GM21526 (cell line): ENCODE data around the gene SLC17A9.
"Not testable (repeated sequence)": the region's sequence is repeated elsewhere in the genome, so short reads cannot be mapped to it uniquely, and the experiment has no call there.

Experiments
- ATAC-seq: cut with Tn5 transposase; IDR thresholded peaks from one replicate; pipeline ENCODE4 v1.9.1; 2021; ENCODE audit warnings: moderate library complexity; ENCODE audit not compliant: unreplicated experiment, low FRiP score

Gene SLC17A9

GRCh38 chr20:62953839-62954703, 1.6 kb downstream of the SLC17A9 start:
- ATAC-seq: peak; percentile 69

- no peak for ATAC-seq
Observed at GRCh38 chr20:62955519-62956386, 3.2 kb downstream of the SLC17A9 start.

GRCh38 chr20:62956387-62957135, 4.1 kb downstream of the SLC17A9 start:
- no peak for ATAC-seq

DNA sequence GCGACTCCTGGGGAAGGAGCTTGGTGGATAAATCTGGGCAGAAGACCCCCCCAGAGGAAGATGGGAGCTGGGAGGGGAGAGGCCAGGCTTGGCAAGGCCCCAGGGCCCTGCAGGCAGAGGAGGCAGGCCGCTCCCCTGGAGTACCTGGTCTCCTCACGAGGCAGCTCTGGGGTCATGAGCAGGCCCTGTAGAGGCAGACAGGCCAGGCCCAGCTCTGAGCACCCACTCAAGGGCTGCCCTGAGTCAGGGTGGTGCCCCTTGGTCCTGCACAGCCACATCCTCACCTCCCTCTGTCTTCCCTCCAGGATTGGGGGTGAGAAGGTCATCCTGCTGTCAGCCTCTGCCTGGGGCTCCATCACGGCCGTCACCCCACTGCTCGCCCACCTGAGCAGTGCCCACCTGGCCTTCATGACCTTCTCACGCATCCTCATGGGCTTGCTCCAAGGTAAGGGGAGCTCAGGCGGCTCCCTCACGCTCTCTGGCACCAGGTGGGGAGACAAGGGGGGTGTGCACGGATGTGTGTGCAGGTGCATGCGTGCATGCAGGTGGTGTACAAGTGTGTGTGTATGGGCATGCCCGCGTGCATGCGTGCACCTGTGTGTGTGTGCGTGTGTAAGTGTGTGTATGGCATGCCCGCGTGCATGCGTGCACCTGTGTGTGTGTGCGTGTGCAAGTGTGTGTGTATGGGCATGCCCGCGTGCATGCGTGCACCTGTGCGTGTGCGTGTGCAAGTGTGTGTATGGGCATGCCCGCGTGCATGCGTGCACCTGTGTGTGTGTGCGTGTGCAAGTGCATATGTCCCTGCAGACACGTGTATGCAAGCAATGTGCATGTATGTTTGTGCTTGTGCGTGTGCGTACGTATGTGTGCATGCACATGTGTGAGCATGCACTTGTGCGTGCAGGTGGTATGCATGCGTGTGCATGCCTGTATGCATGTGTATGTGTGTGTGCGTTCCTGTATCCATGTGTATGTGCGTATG, 4.9 kb downstream of the SLC17A9 start:
- ATAC-seq: no peak

GRCh38 chr20:62958388-62959100, 6.0 kb downstream of the SLC17A9 start:
- ATAC-seq: no peak

DNA sequence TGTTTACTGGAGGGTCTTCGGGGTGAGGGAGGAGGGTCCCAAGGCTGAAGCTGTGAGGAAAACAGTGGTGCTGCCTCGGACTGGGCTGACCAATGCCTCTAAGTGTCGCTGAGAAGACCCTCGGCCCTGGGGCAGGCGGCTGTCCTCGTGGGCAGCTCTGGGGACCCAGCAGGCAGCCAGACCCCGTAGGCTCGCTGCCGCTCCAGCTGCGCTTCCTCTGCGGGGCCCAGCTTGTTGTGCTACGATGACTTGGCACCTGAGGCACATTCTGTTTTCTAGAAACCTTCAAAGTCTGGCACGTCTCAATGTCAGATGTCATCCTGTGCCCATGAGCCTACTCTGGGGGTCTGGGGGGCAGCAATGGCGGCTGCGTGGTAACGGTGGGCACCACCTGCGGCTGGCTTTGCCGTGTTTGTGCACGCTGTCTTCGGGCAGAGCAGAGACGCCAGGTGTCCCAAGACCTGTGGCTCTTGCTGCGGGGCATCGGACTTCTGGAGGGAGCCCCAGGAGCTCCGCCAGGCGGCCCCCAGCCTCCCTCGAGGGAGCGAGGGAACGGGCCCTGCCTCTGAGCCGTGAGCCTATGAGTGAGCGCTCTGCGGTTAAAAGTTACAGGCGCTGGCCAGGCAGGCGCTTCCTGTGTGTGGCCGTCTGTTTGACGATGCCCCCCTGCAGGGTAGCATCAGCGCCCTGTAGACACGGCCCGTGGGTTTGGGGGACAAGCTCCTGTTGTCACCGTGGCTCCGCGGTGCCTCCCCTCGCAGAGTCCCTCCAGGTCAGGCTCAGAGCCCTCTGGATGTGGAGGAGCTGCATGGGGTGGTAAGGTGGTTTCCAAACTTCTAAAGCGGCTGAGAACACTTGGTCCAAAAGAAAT, 6.8 kb downstream of the SLC17A9 start:
- no peak for ATAC-seq

GRCh38 chr20:62959998-62960436, 7.5 kb downstream of the SLC17A9 start:
- no peak for ATAC-seq

DNA sequence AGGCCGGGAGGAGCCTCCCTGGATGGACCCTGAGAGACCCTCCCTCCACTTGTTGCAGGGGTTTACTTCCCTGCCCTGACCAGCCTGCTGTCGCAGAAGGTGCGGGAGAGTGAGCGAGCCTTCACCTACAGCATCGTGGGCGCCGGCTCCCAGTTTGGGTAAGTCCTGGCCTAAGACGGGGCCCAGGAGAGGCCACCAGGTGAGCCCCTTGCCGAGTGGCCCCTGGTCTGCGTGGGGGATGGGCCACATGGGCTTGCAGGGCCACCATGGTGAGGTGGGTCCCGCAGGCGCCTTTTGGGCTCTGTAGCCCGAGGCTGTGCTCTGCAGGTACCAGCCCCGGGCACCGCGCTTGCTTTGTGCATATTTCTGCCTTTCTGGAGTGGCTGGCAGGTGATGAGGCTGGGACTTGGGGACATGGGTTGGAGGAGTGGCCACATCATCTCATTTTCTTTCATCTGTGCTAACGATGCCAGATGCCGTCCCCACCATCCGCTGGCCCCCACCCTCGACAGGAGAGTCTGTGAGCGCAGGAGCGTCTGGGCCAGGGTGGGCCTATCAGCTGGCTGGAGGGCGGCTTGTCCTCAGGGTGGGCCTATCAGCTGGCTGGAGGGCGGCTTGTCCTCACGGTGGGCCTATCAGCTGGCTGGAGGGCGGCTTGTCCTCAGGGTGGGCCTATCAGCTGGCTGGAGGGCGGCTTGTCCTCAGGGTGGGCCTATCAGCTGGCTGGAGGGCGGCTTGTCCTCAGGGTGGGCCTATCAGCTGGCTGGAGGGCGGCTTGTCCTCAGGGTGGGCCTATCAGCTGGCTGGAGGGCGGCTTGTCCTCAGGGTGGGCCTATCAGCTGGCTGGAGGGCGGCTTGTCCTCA, 8.2 kb downstream of the SLC17A9 start:
- not testable (repeated sequence) for ATAC-seq

DNA sequence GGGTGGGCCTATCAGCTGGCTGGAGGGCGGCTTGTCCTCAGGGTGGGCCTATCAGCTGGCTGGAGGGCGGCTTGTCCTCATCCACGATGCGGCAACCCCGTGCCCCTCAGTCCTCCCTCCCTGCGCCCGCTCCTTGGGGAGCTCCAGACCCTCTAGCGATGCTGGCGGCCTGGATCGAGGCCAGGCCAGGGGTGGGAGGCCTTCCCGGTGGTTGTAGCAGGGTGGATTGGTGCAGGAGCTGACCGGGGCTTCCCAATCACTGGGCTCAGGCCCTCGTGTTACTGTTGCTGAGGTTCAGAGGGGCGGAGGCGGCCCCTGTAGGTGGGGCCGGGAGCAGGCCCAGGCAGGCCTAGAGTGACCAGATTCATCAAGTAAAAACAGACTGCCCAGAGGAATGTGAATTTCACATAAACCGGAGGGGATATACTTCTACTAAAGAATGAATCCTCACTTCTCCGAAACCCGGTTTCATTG, 8.8 kb downstream of the SLC17A9 start:
- no peak for ATAC-seq

DNA sequence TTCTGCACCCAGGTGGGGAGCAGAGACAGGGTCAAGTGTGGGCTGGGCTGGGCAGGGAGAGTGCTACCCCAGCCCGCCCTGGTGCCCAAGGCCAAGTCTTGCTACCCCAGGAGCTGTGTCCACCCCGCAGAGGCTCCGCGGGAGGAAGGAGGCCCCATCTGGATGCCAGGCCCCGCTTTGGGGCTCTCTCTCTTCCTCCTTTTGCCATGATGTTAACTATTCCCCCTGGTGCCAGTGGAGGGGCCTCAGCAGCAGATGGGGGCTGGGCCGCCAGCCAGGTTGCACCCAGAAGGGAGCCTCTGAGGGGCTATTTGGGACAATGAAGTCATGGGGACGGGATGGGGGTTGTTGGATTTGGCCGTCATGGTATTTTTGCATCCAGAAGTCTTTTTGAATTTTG, 9.3 kb downstream of the SLC17A9 start:
- no peak for ATAC-seq

DNA sequence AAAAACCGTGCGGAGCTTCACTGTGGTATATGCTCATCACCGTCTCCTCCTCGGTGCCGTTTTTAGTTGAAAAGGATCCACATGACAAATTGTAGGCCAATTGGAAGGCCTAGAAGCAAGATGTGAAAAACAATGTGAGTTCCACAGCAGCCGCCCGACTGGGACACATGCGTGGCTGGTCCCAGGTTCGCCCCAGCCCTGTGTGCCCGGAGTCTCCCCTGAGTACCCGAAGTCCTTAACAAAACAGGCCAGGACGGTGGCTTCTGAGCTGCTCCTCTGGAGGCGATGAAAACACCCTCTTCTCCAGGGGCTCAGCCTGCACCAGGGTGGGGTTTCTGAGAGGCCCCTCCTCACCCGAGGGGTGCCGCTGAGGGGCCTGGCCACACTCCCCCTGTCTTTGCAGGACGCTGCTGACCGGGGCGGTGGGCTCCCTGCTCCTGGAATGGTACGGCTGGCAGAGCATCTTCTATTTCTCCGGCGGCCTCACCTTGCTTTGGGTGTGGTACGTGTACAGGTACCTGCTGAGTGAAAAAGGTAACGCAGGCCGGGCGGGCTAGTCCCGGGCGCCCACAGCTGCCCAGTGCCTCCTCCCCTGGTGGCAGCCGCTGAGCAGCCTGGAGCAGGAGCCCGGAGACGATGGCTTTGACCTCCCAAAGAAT, 9.8 kb downstream of the SLC17A9 start:
- no peak for ATAC-seq

- no peak for ATAC-seq
Observed at GRCh38 chr20:62962891-62963613, 10.5 kb downstream of the SLC17A9 start.

- no peak for ATAC-seq
Observed at GRCh38 chr20:62963614-62964397, 11.3 kb downstream of the SLC17A9 start.

DNA sequence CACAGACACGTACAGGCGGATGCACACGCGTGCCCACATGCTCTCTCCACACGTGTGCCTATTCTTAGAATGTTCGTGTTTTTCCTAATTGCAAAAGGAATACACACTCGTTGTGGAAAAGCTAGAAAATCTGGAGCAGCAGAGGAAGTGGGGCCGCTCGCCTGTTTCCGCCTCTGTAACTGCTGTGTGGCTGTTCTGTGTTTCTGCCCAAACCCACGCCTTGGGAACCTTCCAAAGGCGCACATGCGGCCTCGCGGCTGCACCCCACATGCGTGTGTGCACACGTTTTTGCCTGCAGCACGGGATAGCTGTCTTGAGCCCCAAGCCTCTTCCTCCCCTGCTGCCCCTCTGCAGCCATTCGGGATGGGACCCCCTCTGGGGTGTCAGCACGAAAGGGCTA, 12.2 kb downstream of the SLC17A9 start:
- no peak for ATAC-seq

DNA sequence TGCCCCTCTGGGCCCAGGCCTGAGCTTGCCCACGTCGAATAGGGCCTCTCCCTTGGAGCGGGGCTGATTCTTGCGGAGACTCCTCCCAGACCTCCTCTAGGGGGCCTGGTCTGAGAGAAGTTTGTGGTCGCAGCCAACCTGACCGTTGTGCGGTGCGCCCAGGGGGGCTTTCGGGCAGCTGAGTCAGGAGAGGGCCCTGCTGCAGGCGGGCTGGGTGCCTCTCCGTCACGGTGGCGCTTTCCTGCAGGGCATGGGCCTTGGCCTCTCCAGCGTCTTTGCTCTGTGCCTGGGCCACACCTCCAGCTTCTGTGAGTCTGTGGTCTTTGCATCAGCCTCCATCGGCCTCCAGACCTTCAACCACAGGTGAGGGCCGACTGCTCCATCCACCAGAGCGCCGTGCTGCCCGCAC, 12.9 kb downstream of the SLC17A9 start:
- no peak for ATAC-seq
